ENCODE results near the gene ECM1.
A peak's percentile ranks its signal among the peaks of the same experiment; 100 is the strongest.

Gene ECM1

DNA sequence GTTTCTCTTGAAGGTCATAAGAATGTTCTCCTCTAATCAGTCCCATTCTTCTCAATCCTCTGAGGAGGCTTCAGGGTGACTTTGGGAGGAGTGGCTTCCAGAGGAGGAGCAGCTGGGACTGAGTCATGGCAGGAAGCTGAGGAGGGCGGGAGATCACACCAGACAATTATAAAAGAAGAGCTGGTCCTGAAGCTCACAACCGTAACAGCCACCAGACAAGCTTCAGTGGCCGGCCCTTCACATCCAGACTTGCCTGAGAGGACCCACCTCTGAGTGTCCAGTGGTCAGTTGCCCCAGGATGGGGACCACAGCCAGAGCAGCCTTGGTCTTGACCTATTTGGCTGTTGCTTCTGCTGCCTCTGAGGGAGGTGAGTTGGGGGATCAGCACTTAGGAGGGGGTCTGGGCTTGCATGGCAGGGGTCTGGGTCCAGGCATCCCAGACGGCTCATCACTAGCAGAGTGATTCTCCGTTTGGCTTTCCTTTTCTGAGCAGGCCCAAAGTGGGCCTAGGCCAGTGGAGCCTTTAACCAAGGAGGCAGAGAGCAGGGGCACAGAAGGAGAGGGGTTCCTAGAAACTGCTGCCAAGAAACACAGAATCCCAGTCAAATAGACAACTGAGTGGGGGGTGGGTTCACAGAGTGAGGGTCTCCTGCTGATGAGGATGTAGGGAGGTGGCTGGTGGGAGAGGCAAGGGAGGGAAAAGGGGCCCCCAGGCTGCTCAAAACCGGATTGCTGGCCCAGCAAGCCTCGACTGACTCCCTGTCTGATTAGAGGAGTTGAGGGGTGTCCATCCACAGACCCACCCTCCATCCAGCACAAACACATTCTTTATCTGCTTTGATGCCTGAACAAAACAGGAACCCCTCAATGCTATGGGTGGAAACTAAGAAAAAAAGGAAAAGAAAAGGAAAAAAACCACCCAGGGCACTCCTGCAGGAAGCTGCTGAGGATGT, at the start of gene ECM1:
Gene ECM1, plus strand, starts transcription at position 198 of the 953 bp plus-strand sequence. Its CDS starts 101 bp downstream, at position 299.
- peak; percentile 12 to 71 for DNase-seq

DNA sequence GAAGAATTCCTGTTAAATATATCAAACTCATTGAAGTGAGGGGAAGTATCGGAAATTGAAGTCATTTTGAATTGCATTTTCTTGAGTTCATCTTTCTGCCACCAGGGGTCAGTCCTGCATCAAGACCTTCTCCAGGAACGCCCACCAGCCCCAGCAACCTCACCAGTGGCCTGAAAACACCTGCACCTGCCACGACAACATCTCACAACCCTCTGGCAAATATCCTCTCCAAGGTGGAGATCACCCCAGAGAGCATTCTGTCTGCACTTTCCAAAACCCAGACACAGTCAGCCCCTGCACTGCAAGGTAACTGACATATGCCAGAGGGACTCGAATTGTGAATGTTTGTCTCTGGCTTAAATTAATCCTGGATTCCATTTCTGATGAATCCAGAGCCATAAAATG, 43.5 kb upstream of the ECM1 start:
- peak; percentile 8 to 48 for DNase-seq

DNA sequence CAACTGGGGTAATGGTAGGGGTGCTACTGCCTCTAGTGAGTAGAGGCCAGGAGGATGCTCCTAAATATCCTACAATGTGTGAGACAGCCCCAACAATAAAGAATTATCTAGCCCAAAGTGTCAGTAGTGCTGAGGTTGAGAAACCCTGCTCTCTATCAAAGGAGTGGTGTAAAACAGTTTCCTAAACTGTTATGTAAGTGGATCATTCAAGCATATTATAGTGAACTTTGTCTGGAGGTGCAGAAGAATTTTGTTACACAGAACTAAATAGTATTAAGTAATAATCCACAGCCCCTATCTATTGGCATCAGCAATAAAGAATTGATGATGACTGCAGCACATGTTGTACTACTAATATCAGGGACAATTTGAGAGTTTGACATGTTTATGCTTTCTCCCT, 40.9 kb upstream of the ECM1 start:
- DNase-seq: no peak

DNA sequence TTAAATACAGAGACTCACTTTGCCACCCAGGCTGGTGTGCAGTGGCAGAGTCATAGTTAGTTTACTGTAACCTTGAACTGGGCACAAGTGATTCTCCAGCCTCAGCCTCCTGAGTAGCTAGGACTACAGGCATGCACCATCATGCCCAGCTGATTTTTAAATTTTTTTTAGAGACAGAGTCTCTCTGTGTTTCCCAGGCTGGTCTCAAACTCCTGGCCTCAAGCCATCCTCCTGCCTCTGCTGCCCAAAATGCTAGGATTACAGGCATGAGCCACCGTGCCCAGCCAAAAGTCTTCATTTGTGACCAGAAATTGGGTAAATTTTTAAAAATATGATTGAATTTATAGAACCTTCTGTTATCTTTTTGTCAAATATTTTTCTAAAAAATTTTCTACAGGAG, 38.6 kb upstream of the ECM1 start:
- DNase-seq: no peak

DNA sequence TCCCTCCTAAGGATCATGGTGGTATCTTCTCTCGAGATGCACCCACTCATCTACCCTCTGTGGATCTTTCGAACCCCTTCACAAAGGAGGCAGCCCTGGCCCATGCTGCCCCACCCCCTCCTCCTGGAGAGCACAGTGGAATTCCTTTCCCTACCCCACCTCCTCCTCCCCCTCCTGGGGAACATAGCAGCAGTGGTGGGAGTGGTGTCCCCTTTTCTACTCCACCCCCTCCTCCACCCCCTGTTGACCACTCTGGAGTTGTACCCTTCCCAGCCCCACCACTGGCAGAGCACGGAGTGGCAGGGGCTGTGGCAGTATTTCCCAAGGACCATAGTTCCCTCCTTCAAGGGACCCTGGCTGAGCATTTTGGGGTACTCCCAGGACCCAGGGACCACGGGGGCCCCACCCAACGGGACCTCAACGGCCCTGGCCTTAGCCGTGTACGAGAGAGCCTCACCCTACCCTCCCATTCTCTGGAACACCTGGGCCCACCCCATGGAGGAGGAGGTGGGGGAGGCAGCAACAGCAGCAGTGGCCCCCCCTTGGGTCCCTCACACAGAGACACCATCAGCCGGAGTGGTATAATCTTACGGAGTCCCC, 35.2 kb upstream of the ECM1 start:
- no peak for DNase-seq

DNA sequence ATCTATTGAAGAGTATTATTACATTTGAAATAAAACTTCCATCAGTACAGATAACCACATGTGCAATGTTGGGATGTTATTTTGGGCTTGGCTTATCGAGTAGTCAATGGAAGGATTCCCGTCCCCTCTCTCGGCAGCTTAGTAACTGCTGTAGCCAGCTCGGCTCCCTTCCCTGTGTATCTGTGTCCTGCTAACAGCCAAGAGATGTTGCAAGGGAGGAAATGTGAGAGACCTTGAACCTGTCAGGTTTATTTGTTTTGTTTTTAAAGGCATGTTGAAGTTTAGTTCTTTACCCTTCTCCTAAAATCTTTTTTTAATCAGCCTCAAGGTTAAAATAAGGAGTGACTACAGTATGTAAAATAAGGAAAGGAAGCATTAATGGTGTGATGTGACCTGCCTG, 34.2 kb upstream of the ECM1 start:
- DNase-seq: no peak

DNA sequence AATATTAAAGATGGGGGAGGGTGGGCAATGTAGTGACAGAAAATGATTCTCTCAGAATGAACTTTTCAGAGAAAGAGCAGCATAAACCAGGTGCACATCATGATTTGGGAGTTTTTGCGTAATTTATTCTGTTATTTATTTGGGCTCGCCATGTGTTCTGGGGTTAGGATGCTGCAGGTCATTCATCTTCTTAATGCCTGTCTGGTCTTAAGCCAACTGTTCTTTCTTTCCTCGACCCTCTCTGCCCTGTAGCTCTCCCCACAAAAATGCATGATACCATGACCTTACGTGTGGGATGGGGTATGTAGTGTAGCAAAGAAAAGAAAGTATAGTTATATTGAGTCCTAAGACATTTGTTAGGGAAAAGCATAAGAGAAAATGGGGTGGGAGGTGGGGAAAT, 33.0 kb upstream of the ECM1 start:
- no peak for DNase-seq

DNA sequence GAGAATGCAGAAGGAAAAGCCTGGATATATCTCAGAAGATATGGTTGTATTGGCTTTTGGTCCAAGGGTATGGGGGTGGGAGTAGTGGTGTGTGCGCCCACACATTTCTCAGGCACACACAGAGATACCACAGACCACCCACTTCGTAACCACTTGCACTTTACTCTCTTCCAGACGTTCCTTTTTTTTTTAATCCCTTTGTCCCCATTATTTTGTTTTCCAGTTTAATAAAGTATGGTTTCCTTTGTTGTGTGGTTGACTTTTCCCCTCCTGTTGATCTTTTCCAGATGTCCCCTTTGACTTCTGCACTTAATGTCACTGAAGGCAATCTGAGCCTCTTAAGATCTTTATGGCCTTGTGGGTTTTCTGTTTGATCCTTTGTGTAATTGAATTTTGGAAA, 31.2 kb upstream of the ECM1 start:
- no peak for DNase-seq

DNA sequence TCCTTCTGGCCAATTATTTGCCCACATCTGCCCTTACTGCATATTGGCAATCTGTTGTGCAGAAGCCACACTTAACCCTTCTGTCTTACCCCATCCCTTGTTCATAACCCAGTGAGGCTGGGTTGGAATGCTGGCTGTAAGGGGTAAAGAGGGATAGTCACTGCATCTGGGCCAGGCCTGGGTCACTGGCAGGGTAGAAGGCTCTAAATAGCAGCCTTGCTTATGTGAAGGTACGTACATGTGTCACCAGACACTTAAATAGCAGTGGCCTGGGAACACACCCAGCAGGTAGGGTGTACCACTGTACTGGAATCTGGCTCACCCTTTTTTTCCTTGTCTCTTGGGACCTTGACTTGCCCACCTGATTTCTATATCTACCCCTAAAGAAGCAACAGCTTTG, 30.6 kb upstream of the ECM1 start:
- no peak for DNase-seq

DNA sequence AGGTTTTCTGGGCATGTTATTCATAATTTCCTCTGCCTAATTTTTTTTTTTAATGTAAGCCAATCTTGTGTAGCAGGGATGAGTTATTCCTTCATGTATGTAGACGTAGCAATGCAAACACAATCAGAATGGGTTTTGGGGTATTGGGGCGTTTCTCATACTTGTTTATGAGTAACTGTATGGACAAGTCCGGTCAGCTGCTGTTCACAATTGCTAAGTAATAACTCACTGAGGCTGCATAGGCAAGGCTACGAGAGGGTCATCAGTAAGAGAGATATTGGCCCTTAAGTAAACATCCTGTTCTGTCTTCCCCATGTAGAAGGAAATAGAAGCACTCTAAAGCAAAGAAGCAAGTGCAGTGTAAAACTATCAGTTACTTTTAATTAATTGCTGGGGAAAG, 30.2 kb upstream of the ECM1 start:
- no peak for DNase-seq

DNA sequence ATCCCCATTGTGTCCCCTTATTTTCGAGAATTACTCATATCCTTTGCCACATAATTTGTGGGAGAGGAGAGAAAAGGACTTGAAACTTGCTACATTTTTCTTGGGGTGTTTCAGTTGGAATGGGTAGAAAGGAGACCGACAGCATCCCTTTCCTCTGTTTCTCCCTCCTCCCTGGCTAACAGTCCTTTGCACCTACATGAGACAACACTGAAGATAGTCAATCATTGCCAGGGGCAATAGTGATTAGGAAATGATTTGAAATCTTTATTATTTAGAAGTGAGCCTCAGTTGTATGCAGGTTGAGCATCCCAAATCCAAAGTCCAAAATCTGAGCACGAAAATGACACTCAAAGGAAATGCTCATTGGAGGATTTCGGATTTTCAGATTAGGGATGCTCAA, 28.5 kb upstream of the ECM1 start:
- no peak for DNase-seq

DNA sequence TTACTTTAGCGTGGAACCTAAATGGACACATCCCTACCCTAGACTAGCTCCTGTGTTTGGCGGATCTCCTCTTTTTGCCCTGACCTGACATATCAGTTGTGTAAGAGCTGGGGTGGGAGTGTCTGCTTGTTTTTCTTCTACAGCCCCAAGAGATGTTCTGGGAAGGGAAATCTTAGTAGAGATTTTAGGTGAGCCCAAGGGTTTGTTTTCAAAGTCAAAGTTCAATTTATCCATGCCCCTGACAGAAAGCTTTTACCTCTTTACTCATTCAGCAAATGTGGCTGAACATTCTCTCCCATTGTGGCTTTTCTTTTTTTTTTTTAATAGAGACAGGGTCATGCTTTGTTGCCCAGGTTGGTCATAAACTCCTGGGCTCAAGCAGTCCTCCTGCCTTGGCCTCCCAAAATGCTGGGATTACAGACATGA, 28.0 kb upstream of the ECM1 start:
- no peak for DNase-seq

DNA sequence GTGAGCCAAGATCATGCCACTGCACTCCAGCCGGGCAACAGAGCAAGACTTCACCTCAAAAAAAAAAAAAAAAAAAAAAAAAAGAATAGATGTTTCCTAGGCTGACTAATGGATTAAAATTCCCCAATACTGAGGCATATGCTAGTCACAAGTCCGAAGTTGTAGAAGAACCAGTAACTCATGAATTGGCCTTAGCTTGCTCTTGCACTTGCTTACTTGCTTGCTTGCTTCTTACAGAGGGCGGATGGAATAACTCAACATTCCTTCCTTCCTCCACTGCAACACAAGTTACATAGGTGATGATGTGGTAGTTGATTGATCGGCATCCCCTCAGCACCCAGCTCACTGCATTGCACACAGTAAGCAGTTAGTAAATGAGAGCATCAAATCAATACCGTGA, 23.5 kb upstream of the ECM1 start:
- DNase-seq: no peak

DNA sequence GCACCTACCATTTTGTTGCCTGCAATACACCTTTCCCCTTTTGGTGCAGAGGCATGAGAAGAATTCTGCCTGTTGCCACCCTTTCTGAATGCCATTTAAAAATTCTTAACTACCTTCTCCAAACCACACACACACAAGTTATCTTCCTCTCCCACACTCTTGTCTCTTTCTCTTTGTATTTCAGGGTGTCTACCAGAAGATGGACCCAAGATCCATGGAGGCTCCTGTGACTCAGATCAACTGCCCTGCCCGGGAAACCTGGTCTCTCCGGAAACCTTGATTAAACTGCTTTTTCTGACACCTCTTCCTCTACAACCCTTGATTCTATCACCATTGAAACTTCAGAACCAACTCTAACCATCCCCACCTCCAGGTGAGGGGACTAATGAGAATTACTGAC, 23.0 kb upstream of the ECM1 start:
- DNase-seq: peak in 1 of 2 donors; percentile 16

DNA sequence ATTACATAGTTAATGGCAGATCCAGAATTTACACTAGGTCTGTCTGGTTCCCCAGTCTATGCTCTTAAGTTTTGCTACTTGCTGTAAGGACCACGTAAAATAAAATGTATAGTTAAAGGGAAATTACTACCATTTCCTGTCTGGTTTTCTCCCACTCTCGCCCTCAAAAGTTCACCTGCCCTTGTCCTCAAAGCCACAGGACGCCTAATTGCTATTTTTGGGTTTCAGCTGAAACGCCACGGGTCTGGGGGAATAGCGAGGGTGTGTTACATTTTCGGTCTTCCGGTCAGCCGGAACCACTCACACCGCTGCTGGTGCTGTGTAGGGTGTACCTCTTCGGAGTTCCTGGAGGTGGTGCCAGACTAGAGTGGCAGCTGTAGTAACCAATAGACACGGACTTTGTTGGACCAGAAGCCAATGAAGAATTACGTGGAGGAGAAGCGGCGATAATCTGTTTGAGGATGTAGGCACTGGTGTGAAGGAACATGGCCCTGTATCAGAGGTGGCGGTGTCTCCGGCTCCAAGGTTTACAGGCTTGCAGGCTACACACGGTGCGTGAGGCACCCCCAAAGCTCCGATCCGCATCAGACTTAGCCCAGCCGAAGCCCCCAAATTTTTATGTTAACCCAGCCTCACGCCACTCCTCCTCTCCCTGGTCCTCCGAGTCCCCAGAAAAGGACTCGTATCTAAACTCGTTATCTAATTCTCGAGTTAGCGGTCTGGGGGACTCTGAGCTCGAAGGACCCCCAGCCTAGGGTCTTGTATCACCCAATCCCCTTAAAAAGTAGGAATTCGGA, 20.7 kb upstream of the ECM1 start, which contains the start of gene TARS2:
Gene TARS2, plus strand, starts transcription at position 454 of the 797 bp plus-strand sequence. Its CDS starts 32 bp downstream, at position 486.
- peak; percentile 67 to 99 for DNase-seq

DNA sequence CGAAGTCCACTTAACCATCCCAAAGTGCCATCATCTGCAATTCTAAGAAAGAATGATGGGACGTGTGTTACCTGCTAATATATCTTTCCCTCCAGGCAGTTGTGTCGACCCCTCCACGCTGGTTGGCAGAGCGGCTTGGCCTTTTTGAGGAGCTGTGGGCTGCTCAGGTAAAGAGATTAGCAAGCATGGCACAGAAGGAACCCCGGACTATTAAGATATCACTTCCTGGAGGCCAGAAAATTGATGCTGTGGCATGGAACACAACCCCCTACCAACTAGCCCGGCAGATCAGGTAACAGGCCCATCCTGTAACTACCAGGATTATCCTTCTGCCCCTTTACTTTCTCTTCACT, 20.2 kb upstream of the ECM1 start:
- no peak for DNase-seq

DNA sequence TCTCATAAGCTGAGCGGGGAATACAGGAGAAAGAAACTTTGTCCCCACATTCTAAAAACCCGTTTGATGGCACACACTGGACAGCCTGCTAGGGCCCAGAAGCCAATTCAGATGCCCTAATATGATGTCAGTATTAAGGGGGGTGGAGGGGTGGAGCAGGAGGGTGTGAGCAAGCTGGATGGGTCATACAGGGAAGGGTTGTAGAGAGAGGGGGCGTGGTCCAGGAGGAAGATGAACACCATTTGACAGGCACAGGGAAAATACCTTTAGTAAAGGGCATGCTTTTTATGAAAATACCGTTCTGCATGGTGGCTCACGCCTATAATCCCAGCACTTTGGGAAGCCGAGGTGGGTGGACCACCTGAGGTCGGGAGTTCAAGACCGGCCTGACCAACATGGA, 14.7 kb upstream of the ECM1 start:
- DNase-seq: no peak

DNA sequence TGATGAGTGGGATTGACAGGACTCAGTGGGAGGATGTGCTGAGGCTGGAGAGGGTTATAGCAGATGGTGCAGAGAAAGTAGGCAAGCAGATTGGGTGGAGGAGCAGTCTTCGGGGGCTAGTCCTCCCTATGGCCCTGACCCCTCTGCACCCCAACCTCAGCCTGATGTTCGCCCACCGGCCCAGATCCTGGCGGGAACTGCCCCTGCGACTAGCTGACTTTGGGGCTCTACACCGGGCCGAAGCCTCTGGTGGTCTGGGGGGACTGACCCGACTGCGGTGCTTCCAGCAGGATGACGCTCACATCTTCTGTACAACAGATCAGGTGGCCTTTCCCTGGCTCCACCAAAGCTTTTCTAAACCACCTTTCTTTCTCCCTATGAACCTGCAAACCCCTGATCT, 9.6 kb upstream of the ECM1 start:
- no peak for DNase-seq

DNA sequence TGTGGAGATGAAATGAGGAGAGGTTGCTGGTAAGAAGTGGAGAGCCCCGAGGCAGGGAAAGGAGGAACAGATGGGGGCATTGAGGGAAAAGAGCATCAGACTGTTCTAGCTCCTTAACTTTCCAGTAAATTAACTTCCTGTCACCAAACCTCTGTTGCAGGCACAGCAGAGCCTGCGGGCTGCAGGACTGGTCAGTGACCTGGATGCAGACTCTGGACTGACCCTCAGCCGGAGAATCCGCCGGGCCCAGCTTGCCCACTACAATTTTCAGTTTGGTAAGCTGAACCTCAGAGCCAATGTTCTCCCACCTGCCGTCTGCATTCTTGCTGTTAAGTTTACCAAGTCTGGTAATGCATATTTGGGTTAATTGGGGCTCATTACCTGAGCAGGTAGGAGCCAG, 2.5 kb upstream of the ECM1 start:
- no peak for DNase-seq

DNA sequence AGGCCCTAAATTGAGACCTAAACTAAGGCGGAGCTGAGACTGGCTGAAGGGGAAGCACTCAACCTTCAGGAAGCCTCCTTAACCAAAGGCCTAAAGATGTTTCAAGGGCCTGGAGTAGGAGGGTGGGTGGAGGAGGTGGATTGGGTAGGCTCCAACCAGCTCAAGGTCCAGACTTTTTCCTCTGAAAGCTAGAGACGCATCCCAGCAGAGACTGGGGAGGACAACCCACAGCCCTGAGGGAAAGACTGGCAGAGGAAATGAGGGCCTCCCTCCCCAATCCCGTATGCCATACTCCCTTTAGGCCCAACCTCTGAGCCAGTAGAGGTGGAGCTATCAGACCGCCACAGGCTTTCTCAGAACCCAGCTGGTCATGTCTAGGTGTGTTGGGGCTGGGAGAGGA, 1.1 kb downstream of the ECM1 start:
- DNase-seq: no peak

DNA sequence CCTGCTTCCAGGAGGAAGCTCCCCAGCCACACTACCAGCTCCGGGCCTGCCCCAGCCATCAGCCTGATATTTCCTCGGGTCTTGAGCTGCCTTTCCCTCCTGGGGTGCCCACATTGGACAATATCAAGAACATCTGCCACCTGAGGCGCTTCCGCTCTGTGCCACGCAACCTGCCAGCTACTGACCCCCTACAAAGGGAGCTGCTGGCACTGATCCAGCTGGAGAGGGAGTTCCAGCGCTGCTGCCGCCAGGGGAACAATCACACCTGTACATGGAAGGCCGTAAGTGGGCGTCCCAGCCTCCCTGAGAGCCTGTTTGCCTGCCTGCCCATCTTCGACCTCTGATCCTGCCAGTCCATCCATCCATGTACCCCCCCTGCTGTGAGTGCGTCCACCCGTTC, 3.6 kb downstream of the ECM1 start:
- no peak for DNase-seq

DNA sequence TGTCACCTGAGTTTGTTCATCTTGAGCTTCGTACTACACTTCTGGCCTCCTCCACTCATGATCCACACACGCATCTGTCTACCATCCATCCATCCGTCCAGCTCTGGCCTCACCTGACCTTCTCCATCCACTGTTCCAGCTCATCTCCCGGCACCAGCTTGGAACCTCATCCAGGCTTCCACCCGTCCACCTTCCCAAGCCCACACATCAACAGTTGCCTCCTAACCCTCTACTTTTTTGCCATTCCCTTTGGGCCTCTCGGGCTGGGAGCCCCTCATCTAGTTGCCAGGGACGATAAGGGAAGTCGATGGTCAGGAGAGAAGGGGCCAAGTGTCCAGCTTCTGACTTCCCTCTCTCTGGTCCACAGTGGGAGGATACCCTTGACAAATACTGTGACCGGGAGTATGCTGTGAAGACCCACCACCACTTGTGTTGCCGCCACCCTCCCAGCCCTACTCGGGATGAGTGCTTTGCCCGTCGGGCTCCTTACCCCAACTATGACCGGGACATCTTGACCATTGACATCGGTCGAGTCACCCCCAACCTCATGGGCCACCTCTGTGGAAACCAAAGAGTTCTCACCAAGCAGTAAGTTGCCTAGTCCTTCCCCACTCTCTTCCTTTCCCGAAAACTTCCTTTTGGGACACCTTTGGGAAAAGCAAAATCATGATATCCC, 4.2 kb downstream of the ECM1 start:
- DNase-seq: no peak

DNA sequence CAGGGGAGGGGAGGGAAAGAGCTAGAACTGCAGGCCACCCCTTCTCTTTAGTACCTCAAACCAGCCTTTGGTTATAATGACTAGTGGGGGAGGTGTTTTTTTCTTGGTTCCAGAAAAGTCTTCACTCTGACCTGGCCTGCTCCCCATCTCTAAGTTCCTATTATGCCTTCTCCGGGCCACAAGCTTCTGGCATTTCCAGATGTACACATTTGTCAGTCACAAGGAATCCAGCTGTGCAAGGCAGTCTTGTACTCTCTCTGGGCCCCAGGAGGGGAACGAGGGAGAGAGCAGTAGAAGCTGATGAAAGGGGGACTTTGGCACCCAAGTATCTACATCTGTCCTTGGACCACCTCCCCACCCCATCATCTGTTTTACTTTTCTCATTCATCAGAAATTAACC, 4.9 kb downstream of the ECM1 start:
- no peak for DNase-seq
